ENCODE measurements around the gene CLEC18B. TPM values are rescaled to one million over a fixed set of nuclear protein-coding genes. Genes with fewer than 3 reads are reported as not detected.

CLEC18B gene
- total and polyA plus RNA-seq, 2 of the 4 experiments (the other 2 are of a cell fraction): 0.17 TPM; not detected in 1

- BruUV-seq (replicated peaks): no TSS peak
- DNase-seq: peak; percentile 33
Measured at GRCh38 chr16:74455619-74456289, 34.5 kb upstream of the CLEC18B start.

More at GRCh38 chr16:74455619-74456289, 34.5 kb upstream of the CLEC18B start:
- Histone ChIP-seq H4K91ac (ENCODE audit: insufficient read depth, low read depth, low read length) (no peak overlapping the region), H2AFZ (replicated peaks; ENCODE audit: low read length, poor library complexity) (no peak overlapping the region), H3K27me3 (ENCODE audit: control insufficient read depth, insufficient read depth, low read length) (no peaks in the 10 kb centered on the region), H3K79me1 (ENCODE audit: low read depth in 1 of 2, low read length in 2 of 2) (peaks cover 4 to 25% of the 10 kb centered on the region in 2 experiments; a peak in 3 of 4 replicates), H3K14ac (replicated peaks; ENCODE audit: low read depth, low read length) (no peak overlapping the region), H3K56ac (ENCODE audit: extremely low read depth, insufficient read depth, low read length) (no peak overlapping the region), H2BK20ac (ENCODE audit: low read depth, low read length) (no peak overlapping the region), H3K9me3 (ENCODE audit: control insufficient read depth, insufficient read depth, low read length) (no peaks in the 10 kb centered on the region), H3K9me1 (ENCODE audit: insufficient read depth, low read length) (peaks cover 15% of the 10 kb centered on the region), H2BK120ac (ENCODE audit: low read depth, low read length) (no peak overlapping the region), H3K4me3 (ENCODE audit: insufficient read depth, low read depth, low read length) (no peak overlapping the region), H4K5ac (ENCODE audit: low read depth, low read length) (no peak overlapping the region), H2BK15ac (ENCODE audit: low read depth, low read length) (no peak overlapping the region), H4K20me1 (ENCODE audit: insufficient read depth, low read length) (no peaks in the 10 kb centered on the region), H4K8ac (ENCODE audit: low read depth in 2 of 2, low read length in 2 of 2) (no peak overlapping the region), H3K36me3 (ENCODE audit: control insufficient read depth, insufficient read depth, low read length) (peaks cover 52% of the 10 kb centered on the region), H3K27ac (ENCODE audit: insufficient read depth, low read length) (no peak overlapping the region), H2BK5ac (ENCODE audit: low read depth, low read length, poor library complexity, severe bottlenecking) (no peak overlapping the region), H3K18ac (ENCODE audit: low read depth, low read length) (no peak overlapping the region), H3K23ac (ENCODE audit: low read depth, low read length) (no peak overlapping the region), H2AK5ac (ENCODE audit: low read depth, low read length) (no peak overlapping the region), H3K4ac (ENCODE audit: low read depth, low read length) (no peak overlapping the region), H2AK9ac (replicated peaks; ENCODE audit: low read depth, low read length, poor library complexity) (no peak overlapping the region), H3K9ac (ENCODE audit: low read depth, low read length) (no peak overlapping the region), H3K4me2 (ENCODE audit: low read depth, low read length) (no peak overlapping the region), H3K4me1 (ENCODE audit: control insufficient read depth, insufficient read depth, low read length) (no peaks in the 10 kb centered on the region)
- no peak for ATAC-seq (ENCODE audit: low read depth)
- ChIA-PET CTCF (interaction anchor here (0.6 kb wide), 1 partner anchor 98 kb away, joined by 6 read pairs; no protein-coding TSS in a partner anchor), POLR2A (ENCODE audit: unreplicated experiment) (no interaction called here)
- TF ChIP-seq NFE2L2 (IDR thresholded peaks at IDR 0.05; ENCODE audit: low read depth, low read length) (no peak), RCOR1 (IDR thresholded peaks at IDR 0.05; ENCODE audit: insufficient replicate concordance, low read length) (no peak), USF2 (IDR thresholded peaks at IDR 0.05; ENCODE audit: low read depth, low read length) (no peak), POLR2A (IDR thresholded peaks at IDR 0.05; ENCODE audit: low read depth, low read length) (no peak), RFX5 (IDR thresholded peaks at IDR 0.05; ENCODE audit: low read depth, low read length) (no peak), CTCF (conservative IDR thresholded peaks at IDR 0.05; ENCODE audit: low read depth, low read length) (no peak), MXI1 (IDR thresholded peaks at IDR 0.05; ENCODE audit: borderline replicate concordance, low read depth, low read length) (no peak), MAZ (IDR thresholded peaks at IDR 0.05; ENCODE audit: borderline replicate concordance, low read depth, low read length) (no peak), BHLHE40 (IDR thresholded peaks at IDR 0.05; ENCODE audit: low read depth, low read length) (no peak), SMC3 (IDR thresholded peaks at IDR 0.05; ENCODE audit: low read depth, low read length) (no peak), MAFK (IDR thresholded peaks at IDR 0.05; ENCODE audit: low read depth, low read length) (no peak), RAD21 (IDR thresholded peaks at IDR 0.05; ENCODE audit: low read length) (no peak)
- 93% methylated on average over 3 of the region's 10 CpGs; no CpG with 5 or more reads in 1 of the 2 experiments for WGBS, 2 experiments (ENCODE audit: extremely low coverage in 2 of 2, insufficient read length in 1 of 2)
- in situ Hi-C loops (cut with MboI; ENCODE audit: low sequenced_read_pairs) (no loop called here), dilution Hi-C loops (cut with HindIII; ENCODE audit: low sequenced_read_pairs, unreplicated experiment) (no loop called here), intact Hi-C loops (cut with micrococcal nuclease) (no loop called here)

Measured in IMR-90 (cell line).